CD4-positive, alpha-beta T cell (primary cell): Measurements from ENCODE around the gene SKIL. TPM values are rescaled to one million over a fixed set of nuclear protein-coding genes. Genes with fewer than 3 reads are reported as not detected.
"Not testable (repeated sequence)": the region's sequence is repeated elsewhere in the genome, so short reads cannot be mapped to it uniquely, and the experiment has no call there.

Experiments
- ATAC-seq: fragments of 200-7000 bp; cut with Tn5 transposase; one replicate; pipeline ENCODE4 v1.10.0; 2022; ENCODE audit warnings: mild to moderate bottlenecking; ENCODE audit not compliant: poor library complexity
- CTCF ChIA-PET: fragments of 350-600 bp; sonication (Branson Sonifier 250); formaldehyde crosslinking; loops from one replicate; lab custom pipeline; 2021; ENCODE audit warnings: antibody characterized with exemption, inconsistent platforms; lab: Charles Lee
- POLR2A ChIA-PET: fragments of 350-600 bp; sonication (Branson Sonifier 250); formaldehyde crosslinking; loops from one replicate; lab custom pipeline; 2021; ENCODE audit warnings: antibody characterized with exemption, inconsistent platforms; lab: Charles Lee
- DNase-seq, 14 experiments: peaks; one replicate each; pipeline ENCODE4 v3.0.0-alpha.2; 2013 to 2020; ENCODE audit warnings: mixed read lengths in 2 of 14
- H3K27ac ChIP-seq, 2 donors: one replicate each; pipeline versions ENCODE4 v1.5.1 to v1.7.0; 2013; ENCODE audit warnings: low read length in 2 of 2, low read depth in 1 of 2, mild to moderate bottlenecking in 1 of 2
- H3K27me3 ChIP-seq, 2 experiments: 1 replicate in 1 of 2; 2 replicates in 1 of 2; pipeline versions ENCODE4 v1.6.1 to v1.7.0; 2013; ENCODE audit warnings: low read length in 2 of 2, control low read depth in 1 of 2, mild to moderate bottlenecking in 1 of 2, moderate library complexity in 1 of 2; ENCODE audit not compliant: insufficient read depth in 2 of 2, control insufficient read depth in 1 of 2
- H3K36me3 ChIP-seq: one replicate; pipeline ENCODE4 v1.6.1; 2013; ENCODE audit warnings: low read length, control low read depth; ENCODE audit not compliant: insufficient read depth
- H3K4me1 ChIP-seq: one replicate; pipeline ENCODE4 v1.6.1; 2013; ENCODE audit warnings: low read length, control low read depth; ENCODE audit not compliant: insufficient read depth
- H3K4me3 ChIP-seq: one replicate; pipeline ENCODE4 v1.5.1; 2013; ENCODE audit warnings: mild to moderate bottlenecking, low read length, moderate library complexity
- H3K9me3 ChIP-seq, 2 experiments: 1 replicate in 1 of 2; 2 replicates in 1 of 2; pipeline versions ENCODE4 v1.6.1 to v1.7.0; 2013; ENCODE audit warnings: low read length in 2 of 2, mild to moderate bottlenecking in 2 of 2, control low read depth in 1 of 2, moderate library complexity in 1 of 2; ENCODE audit not compliant: control insufficient read depth in 1 of 2, insufficient read depth in 1 of 2
- H3K27ac Mint-ChIP-seq: one replicate; pipeline ENCODE4 v1.8.0; 2020; ENCODE audit warnings: mixed read lengths
- H3K27me3 Mint-ChIP-seq: one replicate; pipeline ENCODE4 v1.8.0; 2021; ENCODE audit warnings: mixed read lengths
- H3K36me3 Mint-ChIP-seq: one replicate; pipeline ENCODE4 v1.8.0; 2021; ENCODE audit warnings: low read depth, mixed read lengths
- H3K4me1 Mint-ChIP-seq: one replicate; pipeline ENCODE4 v1.8.0; 2021; ENCODE audit warnings: low read depth, mixed read lengths
- H3K4me3 Mint-ChIP-seq: one replicate; pipeline ENCODE4 v1.8.0; 2020; ENCODE audit warnings: mild to moderate bottlenecking, mixed read lengths
- H3K9me3 Mint-ChIP-seq: one replicate; pipeline ENCODE4 v1.8.0; 2020; ENCODE audit warnings: mixed read lengths
- CTCF ChIP-seq: fragments of 200-600 bp; IDR thresholded peaks from one replicate; pipeline ENCODE4 v1.8.0; 2022; ENCODE audit warnings: antibody characterized with exemption, mild to moderate bottlenecking
- intact Hi-C, 2 experiments: fragments of 100-400 bp; cut with DNase I in 1 of 2; cut with micrococcal nuclease in 1 of 2; formaldehyde crosslinking; loops; one replicate each; pipeline versions ENCODE4 v1.15.1 to v1.9.0; 2023 to 2025; cut with DNase I, micrococcal nuclease
- total RNA-seq, 174 experiments: library from RNA in 2 of 174; stranded (reverse) in 2 of 174; gene quantifications; one replicate each; pipeline ENCODE4 v1.2.3 and lab custom pipeline; 2021 to 2026

The SKIL gene
- total RNA-seq, 2 experiments from 2014 or later: 121 to 130 TPM

DNA sequence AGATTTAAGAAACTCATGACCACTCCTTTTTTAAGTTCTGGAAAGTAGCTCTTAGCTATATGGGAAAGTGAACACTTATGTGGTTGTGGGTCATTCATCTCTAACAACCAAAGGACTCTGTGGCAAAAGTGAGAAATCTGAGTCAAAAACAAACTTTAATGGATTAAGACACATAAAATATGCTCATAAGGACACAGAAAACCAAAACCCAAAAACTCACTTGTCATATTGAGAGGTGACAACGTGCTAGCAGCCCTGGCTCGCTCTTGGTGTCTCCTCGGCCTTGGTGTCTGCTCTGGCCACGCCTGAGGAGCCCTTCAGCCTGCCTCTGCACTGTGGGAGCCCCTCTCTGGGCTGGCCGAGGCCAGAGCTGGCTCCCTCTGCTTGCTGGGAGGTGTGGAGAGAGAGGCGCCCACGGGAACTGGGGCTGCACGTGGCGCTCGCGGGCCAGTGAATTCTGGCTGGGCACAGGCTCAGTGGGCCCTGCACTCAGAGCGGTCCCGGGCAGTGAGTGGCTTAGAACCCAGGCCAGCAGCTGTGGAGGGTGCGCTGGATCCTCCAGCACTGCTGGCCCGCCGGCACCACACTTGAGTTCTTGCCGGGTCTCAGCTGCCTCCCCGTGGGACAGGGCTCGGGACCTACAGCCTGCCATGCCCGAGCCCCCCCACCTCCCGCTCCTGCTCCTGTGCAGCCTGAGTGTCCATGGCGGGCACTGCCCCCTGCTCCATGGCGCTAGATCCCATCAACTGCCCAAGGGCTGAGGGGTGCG lies 30.3 kb upstream of the SKIL start:
- ATAC-seq: no peak
- Histone ChIP-seq H3K27me3 (peaks cover 0 to 3% of the 10 kb centered on the region in 2 experiments), H3K4me1 (no peaks in the 10 kb centered on the region), H3K4me3 (no peak overlapping the region), H3K36me3 (no peaks in the 10 kb centered on the region), H3K27ac (no peak overlapping the region), H3K9me3 (peaks cover 0 to 8% of the 10 kb centered on the region in 2 experiments)
- H3K27me3 Mint-ChIP-seq: no peaks in the 10 kb centered on the region
- no peaks in the 10 kb centered on the region for H3K4me1 Mint-ChIP-seq
- H3K4me3 Mint-ChIP-seq: no peak overlapping the region
- TF ChIP-seq CTCF: no peak
- ChIA-PET CTCF (no interaction called here), POLR2A (no interaction called here)
- intact Hi-C loops: no loop called here
- H3K9me3 Mint-ChIP-seq: no peaks in the 10 kb centered on the region
- no peak overlapping the region for H3K27ac Mint-ChIP-seq
- no peaks in the 10 kb centered on the region for H3K36me3 Mint-ChIP-seq
- DNase-seq: no peak

DNA sequence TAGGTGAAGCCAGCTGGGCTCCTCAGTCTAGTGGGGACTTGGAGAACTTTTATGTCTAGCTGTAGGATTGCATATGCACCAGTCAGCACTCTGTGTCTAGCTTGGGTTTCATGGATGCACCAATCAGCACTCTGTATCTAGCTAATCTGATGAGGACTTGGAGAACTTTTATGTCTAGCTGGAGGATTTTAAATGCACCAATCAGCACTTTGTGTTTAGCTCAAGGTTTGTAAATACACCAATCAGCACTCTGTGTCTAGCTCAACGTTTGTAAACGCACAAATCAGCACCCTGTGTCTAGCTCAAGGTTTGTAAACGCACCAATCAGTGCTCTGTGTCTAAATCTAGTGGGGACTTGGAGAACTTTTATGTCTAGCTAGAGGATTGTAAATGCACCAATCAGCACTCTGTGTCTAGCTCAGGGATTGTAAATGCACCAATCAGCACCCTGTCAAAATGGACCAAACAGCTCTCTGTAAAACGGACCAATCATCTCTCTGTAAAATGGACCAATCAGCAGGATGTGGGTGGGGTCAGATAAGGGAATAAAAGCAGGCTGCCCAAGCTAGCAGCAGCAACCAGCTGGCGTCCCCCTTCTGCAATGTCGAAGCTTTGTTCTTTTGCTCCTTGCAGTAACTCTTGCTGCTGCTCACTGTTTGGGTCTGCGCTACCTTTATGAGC lies 29.5 kb upstream of the SKIL start:
- H3K36me3 Mint-ChIP-seq, H3K4me3 Mint-ChIP-seq, intact Hi-C loops, H3K36me3 ChIP-seq, ATAC-seq, DNase-seq, H3K9me3 Mint-ChIP-seq, H3K4me1 Mint-ChIP-seq, H3K27ac ChIP-seq, H3K27me3 Mint-ChIP-seq, H3K4me3 ChIP-seq, H3K9me3 ChIP-seq, H3K27me3 ChIP-seq, H3K4me1 ChIP-seq, POLR2A ChIA-PET, H3K27ac Mint-ChIP-seq: not testable (repeated sequence)
- CTCF ChIA-PET: interaction anchor here (1.1 to 1.2 kb wide), 2 partner anchors 21 to 86 kb away, joined by 3 read pairs; no protein-coding TSS in a partner anchor

DNA sequence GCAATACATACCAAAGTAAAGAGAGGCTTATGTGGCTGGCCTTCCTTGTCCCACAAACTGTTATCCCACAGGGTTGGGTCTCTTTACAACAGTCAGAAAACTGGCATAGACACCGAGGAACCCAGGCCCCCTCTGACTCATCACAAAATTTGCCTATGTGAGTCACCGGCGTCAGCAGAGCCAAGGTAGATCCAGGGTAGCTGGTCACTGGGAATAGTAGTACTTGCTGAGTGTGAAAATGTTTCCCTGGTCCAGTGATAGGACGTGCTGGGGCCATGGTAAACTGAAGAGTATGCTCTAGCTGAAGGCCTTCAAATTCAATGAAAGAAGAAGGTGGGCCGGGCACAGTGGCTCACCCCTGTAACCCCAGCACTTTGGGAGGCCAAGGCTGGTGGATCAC lies 27.1 kb upstream of the SKIL start:
- POLR2A ChIA-PET: no interaction called here

More for the DNA sequence above, 27.1 kb upstream of the SKIL start:
- H3K27ac ChIP-seq: no peak overlapping the region
- DNase-seq: no peak
- no peaks in the 10 kb centered on the region for H3K4me1 ChIP-seq
- H3K27me3 ChIP-seq: no peaks in the 10 kb centered on the region
- TF ChIP-seq CTCF: no peak
- H3K27me3 Mint-ChIP-seq: no peaks in the 10 kb centered on the region
- CTCF ChIA-PET: interaction anchor here (0.7 kb wide), 1 partner anchor 36 kb away, joined by 3 read pairs; no protein-coding TSS in a partner anchor
- H3K36me3 ChIP-seq: no peaks in the 10 kb centered on the region
- no peak overlapping the region for H3K27ac Mint-ChIP-seq
- H3K36me3 Mint-ChIP-seq: no peaks in the 10 kb centered on the region
- H3K4me3 ChIP-seq: no peak overlapping the region
- H3K9me3 ChIP-seq: peaks cover 0 to 8% of the 10 kb centered on the region in 2 experiments
- H3K9me3 Mint-ChIP-seq: no peaks in the 10 kb centered on the region
- ATAC-seq: no peak
- intact Hi-C loops: no loop called here
- H3K4me3 Mint-ChIP-seq: no peak overlapping the region
- no peaks in the 10 kb centered on the region for H3K4me1 Mint-ChIP-seq
